Brain microvascular endothelial cell (primary cell): ENCODE results near the gene GREB1.

ENCODE experiments used
- DNase-seq: peaks from one replicate; pipeline ENCODE4 v3.0.0-alpha.2; 2020
- H3K27ac ChIP-seq: fragments of 250-450 bp; sonication (Bioruptor Pico); 2 replicates; pipeline ENCODE4 v1.5.1; 2020; ENCODE audit warnings: mild to moderate bottlenecking, moderate library complexity
- H3K27me3 ChIP-seq: fragments of 250-450 bp; sonication (Bioruptor Pico); replicated peaks from 2 replicates; pipeline ENCODE4 v1.5.1; 2020; ENCODE audit warnings: mild to moderate bottlenecking
- H3K36me3 ChIP-seq: fragments of 250-450 bp; sonication (Bioruptor Pico); replicated peaks from 2 replicates; pipeline ENCODE4 v1.5.1; 2020; ENCODE audit warnings: mild to moderate bottlenecking
- H3K4me3 ChIP-seq: 2 replicates; pipeline ENCODE4 v1.5.1; 2011; ENCODE audit warnings: low read depth, mild to moderate bottlenecking, control low read depth, low read length, moderate library complexity
- CTCF ChIP-seq: IDR thresholded peaks from 2 replicates; pipeline ENCODE4 v1.5.1; 2011; ENCODE audit warnings: low read depth, mild to moderate bottlenecking, moderate library complexity, low read length, control low read depth, inconsistent platforms; ENCODE audit errors: missing control alignments
- in situ Hi-C: cut with HindIII; loops from 2 replicates; pipeline ENCODE4 v1.10.0; 2017; ENCODE audit warnings: low sequenced_read_pairs, low pct_ligation_motif_present

The GREB1 gene

GRCh38 chr2:11589316-11589940 is 55.6 kb downstream of the GREB1 start:
- TF ChIP-seq CTCF: peak; percentile 25
- Histone ChIP-seq H3K27me3 (peaks cover 2% of the 10 kb centered on the region), H3K36me3 (no peaks in the 10 kb centered on the region), H3K4me3 (no peak overlapping the region), H3K27ac (no peak overlapping the region)
- no peak for DNase-seq
- in situ Hi-C loops: no loop called here

- H3K36me3 ChIP-seq: no peaks in the 10 kb centered on the region
- no peak overlapping the region for H3K4me3 ChIP-seq
- TF ChIP-seq CTCF: no peak
- H3K27me3 ChIP-seq: peaks cover 2% of the 10 kb centered on the region
- H3K27ac ChIP-seq: no peak overlapping the region
- no peak for DNase-seq
- in situ Hi-C loops: no loop called here
Measured at GRCh38 chr2:11590193-11590592, 56.3 kb downstream of the GREB1 start.

- Histone ChIP-seq H3K27me3 (peaks cover 2% of the 10 kb centered on the region), H3K27ac (no peak overlapping the region)
- no peak for TF ChIP-seq CTCF
Measured at GRCh38 chr2:11591091-11591490, 57.2 kb downstream of the GREB1 start.

GRCh38 chr2:11592671-11593574 is 59.1 kb downstream of the GREB1 start:
- Histone ChIP-seq H3K4me3 (no peak overlapping the region), H3K27ac (no peak overlapping the region), H3K36me3 (no peaks in the 10 kb centered on the region), H3K27me3 (peaks cover 2% of the 10 kb centered on the region)
- DNase-seq: no peak
- TF ChIP-seq CTCF: no peak
- in situ Hi-C loops: no loop called here

More at GRCh38 chr2:11591091-11591490, 57.2 kb downstream of the GREB1 start:
- Histone ChIP-seq H3K36me3 (no peaks in the 10 kb centered on the region), H3K4me3 (no peak overlapping the region)
- in situ Hi-C loops: no loop called here
- DNase-seq: no peak

GRCh38 chr2:11596801-11597200 is 63.0 kb downstream of the GREB1 start:
- H3K27me3 ChIP-seq: no peaks in the 10 kb centered on the region
- no peak for DNase-seq
- in situ Hi-C loops: no loop called here
- H3K27ac ChIP-seq: no peak overlapping the region
- TF ChIP-seq CTCF: no peak
- H3K36me3 ChIP-seq: no peaks in the 10 kb centered on the region
- H3K4me3 ChIP-seq: no peak overlapping the region
